ENCODE data around the gene PI16. TPM values are rescaled to one million over a fixed set of nuclear protein-coding genes. Genes with fewer than 3 reads are reported as not detected.

Gene PI16
- total RNA-seq, 1 donor from 2014 or later, result not detected

GRCh38 chr6:36997811-36998722 lies 43.5 kb downstream of the PI16 start:
- FAIRE-seq (no peak), DNase-seq (ENCODE audit: low read depth) (no peak)
- H3K4me3 ChIP-seq (ENCODE audit: low read depth, low read length), result no peak overlapping the region
- no peaks in the 10 kb centered on the region for H3K36me3 ChIP-seq (ENCODE audit: control insufficient read depth, insufficient read depth, low read length)
- H3K27me3 ChIP-seq (ENCODE audit: control insufficient read depth, insufficient read depth, low read length), result peaks cover 3% of the 10 kb centered on the region
- TF ChIP-seq, protein P1, sequence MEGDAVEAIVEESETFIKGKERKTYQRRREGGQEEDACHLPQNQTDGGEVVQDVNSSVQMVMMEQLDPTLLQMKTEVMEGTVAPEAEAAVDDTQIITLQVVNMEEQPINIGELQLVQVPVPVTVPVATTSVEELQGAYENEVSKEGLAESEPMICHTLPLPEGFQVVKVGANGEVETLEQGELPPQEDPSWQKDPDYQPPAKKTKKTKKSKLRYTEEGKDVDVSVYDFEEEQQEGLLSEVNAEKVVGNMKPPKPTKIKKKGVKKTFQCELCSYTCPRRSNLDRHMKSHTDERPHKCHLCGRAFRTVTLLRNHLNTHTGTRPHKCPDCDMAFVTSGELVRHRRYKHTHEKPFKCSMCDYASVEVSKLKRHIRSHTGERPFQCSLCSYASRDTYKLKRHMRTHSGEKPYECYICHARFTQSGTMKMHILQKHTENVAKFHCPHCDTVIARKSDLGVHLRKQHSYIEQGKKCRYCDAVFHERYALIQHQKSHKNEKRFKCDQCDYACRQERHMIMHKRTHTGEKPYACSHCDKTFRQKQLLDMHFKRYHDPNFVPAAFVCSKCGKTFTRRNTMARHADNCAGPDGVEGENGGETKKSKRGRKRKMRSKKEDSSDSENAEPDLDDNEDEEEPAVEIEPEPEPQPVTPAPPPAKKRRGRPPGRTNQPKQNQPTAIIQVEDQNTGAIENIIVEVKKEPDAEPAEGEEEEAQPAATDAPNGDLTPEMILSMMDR (IDR thresholded peaks at IDR 0.05; ENCODE audit: insufficient read depth, low read length, severe bottlenecking), result no peak

- Histone ChIP-seq H3K27me3 (ENCODE audit: control insufficient read depth, insufficient read depth, low read length) (peaks cover 3% of the 10 kb centered on the region), H3K4me3 (ENCODE audit: low read depth, low read length) (no peak overlapping the region), H3K36me3 (ENCODE audit: control insufficient read depth, insufficient read depth, low read length) (no peaks in the 10 kb centered on the region)
- DNase-seq (ENCODE audit: low read depth) (no peak), FAIRE-seq (no peak)
- TF ChIP-seq, protein P1 (IDR thresholded peaks at IDR 0.05; ENCODE audit: insufficient read depth, low read length, severe bottlenecking), result no peak
These were observed 44.1 kb downstream of the PI16 start for GRCh38 chr6:36998723-36999038.

DNA sequence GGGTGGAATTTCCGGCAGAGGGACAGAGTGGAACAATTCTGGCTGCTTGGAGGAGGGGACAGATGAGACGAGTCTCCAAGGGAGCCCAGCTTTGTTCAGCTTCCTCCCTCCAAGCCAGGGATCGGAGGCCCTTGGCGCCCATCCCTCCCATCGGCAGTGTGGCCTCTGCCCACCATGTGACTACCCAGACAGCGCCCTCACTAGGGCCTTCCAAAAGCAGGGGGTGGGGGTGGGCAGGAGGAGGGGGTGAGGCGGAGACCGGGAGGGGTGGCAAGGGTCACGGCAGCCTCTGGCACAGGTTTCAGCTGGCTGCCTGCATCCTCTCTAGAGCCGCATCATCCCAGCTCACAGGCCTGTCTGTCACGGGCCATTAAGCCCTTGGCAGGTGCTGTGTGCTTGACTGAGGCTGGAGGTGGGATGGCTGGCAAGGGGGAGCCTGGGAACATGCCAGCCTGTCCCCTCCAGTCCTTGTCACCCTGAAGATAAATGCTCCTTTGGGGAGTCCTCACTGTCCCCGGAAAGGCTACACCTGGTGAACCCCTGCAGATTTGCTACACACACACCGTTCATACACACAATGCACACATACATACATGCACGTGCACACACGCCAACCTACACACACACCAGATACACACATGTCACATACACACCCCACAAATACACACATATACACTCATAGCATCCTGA lies 44.7 kb downstream of the PI16 start:
- TF ChIP-seq, protein P1 (IDR thresholded peaks at IDR 0.05; ENCODE audit: insufficient read depth, low read length, severe bottlenecking), result no peak
- Histone ChIP-seq H3K27me3 (ENCODE audit: control insufficient read depth, insufficient read depth, low read length) (peaks cover 3% of the 10 kb centered on the region), H3K36me3 (ENCODE audit: control insufficient read depth, insufficient read depth, low read length) (no peaks in the 10 kb centered on the region), H3K4me3 (ENCODE audit: low read depth, low read length) (no peak overlapping the region)
- FAIRE-seq, result no peak
- no peak for DNase-seq (ENCODE audit: low read depth)

- FAIRE-seq, result no peak
- TF ChIP-seq, protein P1 (IDR thresholded peaks at IDR 0.05; ENCODE audit: insufficient read depth, low read length, severe bottlenecking), result no peak
These were observed 45.2 kb downstream of the PI16 start for GRCh38 chr6:36999751-37000125.

DNA sequence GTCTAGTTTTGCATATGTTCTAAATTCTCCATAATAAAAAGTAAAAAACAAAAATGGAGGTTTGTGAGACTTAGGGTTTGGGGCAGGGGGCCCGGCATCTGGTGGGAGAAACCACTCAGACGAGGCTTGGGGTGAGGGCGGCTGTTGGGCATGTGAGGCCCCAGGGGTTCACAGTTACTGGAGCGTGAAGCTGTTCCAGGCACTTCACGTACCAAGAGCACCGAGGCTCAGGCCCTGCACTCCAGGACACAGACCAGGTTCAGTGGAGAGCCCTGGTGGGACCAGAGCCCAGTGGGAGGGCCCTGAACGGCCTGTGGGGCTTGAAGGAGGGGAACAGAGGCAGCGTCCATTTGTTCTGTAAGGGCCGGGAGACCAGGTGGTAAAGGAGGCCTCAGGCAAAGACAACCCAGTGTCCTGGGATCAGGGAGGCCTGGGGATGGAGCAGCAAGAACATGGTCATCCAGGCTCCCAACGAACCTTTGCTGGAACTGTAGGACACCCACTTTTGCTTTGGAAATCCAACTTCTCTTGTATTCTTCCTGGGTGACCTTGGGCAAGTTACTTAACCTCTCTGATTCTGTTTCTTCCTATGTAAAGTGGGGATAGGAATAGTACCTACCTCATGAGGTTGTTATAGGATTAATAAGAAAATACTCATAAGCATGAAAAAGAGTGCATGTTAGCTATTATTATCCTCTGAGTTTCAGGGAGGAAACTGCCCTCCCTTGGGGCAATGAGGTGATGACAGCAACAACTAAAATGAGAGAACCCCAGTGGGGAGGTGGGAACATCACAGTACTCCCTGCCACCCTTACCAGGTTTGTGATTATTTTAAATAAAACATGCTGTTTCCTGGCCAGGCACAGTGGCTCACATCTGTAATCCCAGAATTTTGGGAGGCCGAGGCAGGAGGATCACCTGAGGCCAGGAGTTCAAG lies 49.8 kb downstream of the PI16 start:
- Histone ChIP-seq H3K27me3 (ENCODE audit: control insufficient read depth, insufficient read depth, low read length) (peaks cover 3% of the 10 kb centered on the region), H3K4me3 (ENCODE audit: low read depth, low read length) (no peak overlapping the region), H3K36me3 (ENCODE audit: control insufficient read depth, insufficient read depth, low read length) (no peaks in the 10 kb centered on the region)
- DNase-seq (ENCODE audit: low read depth) (no peak), FAIRE-seq (no peak)
- TF ChIP-seq, protein P1 (IDR thresholded peaks at IDR 0.05; ENCODE audit: insufficient read depth, low read length, severe bottlenecking), result no peak

More at GRCh38 chr6:36999751-37000125, 45.2 kb downstream of the PI16 start:
- Histone ChIP-seq H3K36me3 (ENCODE audit: control insufficient read depth, insufficient read depth, low read length) (no peaks in the 10 kb centered on the region), H3K4me3 (ENCODE audit: low read depth, low read length) (no peak overlapping the region), H3K27me3 (ENCODE audit: control insufficient read depth, insufficient read depth, low read length) (peaks cover 3% of the 10 kb centered on the region)
- no peak for DNase-seq (ENCODE audit: low read depth)
